A673 (cell line): ENCODE data around the gene CKM. TPM values are rescaled to one million over a fixed set of nuclear protein-coding genes. Genes with fewer than 3 reads are reported as not detected.

ENCODE experiments used
- BruUV-seq: library from RNA; stranded (reverse); fragments of 400-500 nt; replicated peaks from 2 replicates; lab custom pipeline; 2021; lab: Mats Ljungman, UMichigan
- CTCF ChIA-PET: fragments of 300-600 bp; sonication (Branson Sonifier 250); formaldehyde crosslinking; loops from one replicate; lab custom pipeline; 2022; ENCODE audit warnings: antibody characterized with exemption; lab: Charles Lee
- POLR2A ChIA-PET: fragments of 300-600 bp; sonication (Branson Sonifier 250); formaldehyde crosslinking; loops from one replicate; lab custom pipeline; 2022; ENCODE audit warnings: antibody characterized with exemption; ENCODE audit not compliant: low non-redundant PET; lab: Charles Lee
- DNase-seq: peaks from one replicate; pipeline ENCODE4 v3.0.0-alpha.2; 2015; ENCODE audit warnings: low spot score
- H3K27ac ChIP-seq: fragments of 200-600 bp; sonication (generic); 2 replicates; pipeline ENCODE4 v1.5.1; 2016; ENCODE audit warnings: mixed run types, low read depth, mild to moderate bottlenecking, mixed read lengths, antibody characterized with exemption, low read length; ENCODE audit not compliant: poor library complexity, severe bottlenecking
- H3K27me3 ChIP-seq: fragments of 200-600 bp; sonication (generic); replicated peaks from 2 replicates; pipeline ENCODE4 v1.6.1; 2017; ENCODE audit warnings: mixed run types, low read depth, mild to moderate bottlenecking, mixed read lengths, antibody characterized with exemption, low read length; ENCODE audit not compliant: insufficient read depth, poor library complexity
- H3K36me3 ChIP-seq: fragments of 200-600 bp; sonication (generic); 2 replicates; pipeline ENCODE4 v1.6.1; 2016; ENCODE audit warnings: mixed run types, mild to moderate bottlenecking, mixed read lengths, antibody characterized with exemption, low read length; ENCODE audit not compliant: insufficient read depth, poor library complexity, severe bottlenecking
- H3K4me1 ChIP-seq: fragments of 200-600 bp; sonication (generic); 2 replicates; pipeline ENCODE4 v1.6.1; 2017; ENCODE audit warnings: mixed run types, mild to moderate bottlenecking, mixed read lengths, antibody characterized with exemption, low read length; ENCODE audit not compliant: insufficient read depth, poor library complexity, severe bottlenecking
- H3K4me3 ChIP-seq: fragments of 200-600 bp; sonication (generic); 2 replicates; pipeline ENCODE4 v1.5.1; 2016; ENCODE audit warnings: low read depth, mixed run types, mild to moderate bottlenecking, mixed read lengths, low read length; ENCODE audit not compliant: poor library complexity, severe bottlenecking
- H3K9me3 ChIP-seq: fragments of 200-600 bp; sonication (generic); 2 replicates; pipeline ENCODE4 v1.6.1; 2016; ENCODE audit warnings: mixed run types, low read depth, mild to moderate bottlenecking, mixed read lengths, antibody characterized with exemption, low read length; ENCODE audit not compliant: poor library complexity, severe bottlenecking
- CTCF ChIP-seq: fragments of 300-800, 200-600 bp; sonication (generic); conservative IDR thresholded peaks from 2 replicates; pipeline ENCODE4 v1.5.1; 2017; ENCODE audit warnings: low read depth, mild to moderate bottlenecking, antibody characterized with exemption, low read length, moderate library complexity, mixed read lengths
- EZH2 ChIP-seq: fragments of 200-600 bp; sonication (generic); IDR thresholded peaks from 2 replicates; pipeline ENCODE4 v1.6.1; 2017; ENCODE audit warnings: borderline replicate concordance, low read depth, mild to moderate bottlenecking, mixed read lengths, antibody characterized with exemption, low read length; ENCODE audit not compliant: poor library complexity, severe bottlenecking
- intact Hi-C: fragments of 100-400 bp; cut with micrococcal nuclease; formaldehyde crosslinking; loops from one replicate; pipeline ENCODE4 v1.10.0; 2022; ENCODE audit not compliant: unreplicated experiment
- total RNA-seq: library from RNA; stranded (reverse); gene quantifications from 2 replicates; pipeline ENCODE4 v1.2.3, GENCODE V29; 2021

Gene CKM
- total RNA-seq, 1 experiment from 2014 or later: not detected

GRCh38 chr19:45348367-45349125, 25.9 kb upstream of the CKM start:
- CTCF ChIA-PET: no interaction called here

GRCh38 chr19:45347570-45348366, 25.1 kb upstream of the CKM start:
- DNase-seq: no peak
- no TSS peak for BruUV-seq
- Histone ChIP-seq H3K36me3 (peaks cover 6% of the 10 kb centered on the region), H3K4me1 (no peaks in the 10 kb centered on the region), H3K9me3 (no peaks in the 10 kb centered on the region), H3K27me3 (no peaks in the 10 kb centered on the region), H3K27ac (no peak overlapping the region), H3K4me3 (no peak overlapping the region)
- no peak for TF ChIP-seq EZH2
- no peak for TF ChIP-seq CTCF
- ChIA-PET CTCF (no interaction called here), POLR2A (no interaction called here)
- intact Hi-C loops: no loop called here

More at GRCh38 chr19:45348367-45349125, 25.9 kb upstream of the CKM start:
- intact Hi-C loops: no loop called here
- H3K27ac ChIP-seq: no peak overlapping the region
- no peak for TF ChIP-seq CTCF
- TF ChIP-seq EZH2: no peak
- POLR2A ChIA-PET: no interaction called here
- no peak for DNase-seq
- no peaks in the 10 kb centered on the region for H3K27me3 ChIP-seq
- peaks cover 11% of the 10 kb centered on the region for H3K36me3 ChIP-seq
- no peaks in the 10 kb centered on the region for H3K9me3 ChIP-seq
- no peak overlapping the region for H3K4me3 ChIP-seq
- no TSS peak for BruUV-seq
- no peaks in the 10 kb centered on the region for H3K4me1 ChIP-seq

- POLR2A ChIA-PET: no interaction called here
- CTCF ChIA-PET: no interaction called here
- no peaks in the 10 kb centered on the region for H3K36me3 ChIP-seq
- H3K9me3 ChIP-seq: no peaks in the 10 kb centered on the region
- H3K27me3 ChIP-seq: no peaks in the 10 kb centered on the region
- TF ChIP-seq EZH2 (no peak), CTCF (no peak)
- H3K4me3 ChIP-seq: no peak overlapping the region
- no peak overlapping the region for H3K27ac ChIP-seq
- intact Hi-C loops: no loop called here
- no peaks in the 10 kb centered on the region for H3K4me1 ChIP-seq
- no peak for DNase-seq
- BruUV-seq: no TSS peak
Measured at GRCh38 chr19:45346449-45346848, 23.8 kb upstream of the CKM start.
